Adrenal gland (tissue), 12 donors: Measurements from ENCODE around the gene SEZ6. TPM values are rescaled to one million over a fixed set of nuclear protein-coding genes. Genes with fewer than 3 reads are reported as not detected.

ENCODE experiments used
- DNase-seq, 7 donors: peaks; one replicate each; pipeline ENCODE4 v3.0.0-alpha.2; 2019 to 2020
- H3K27ac ChIP-seq, 5 donors: fragments of 200-600 bp; sonication (generic) in 4 of 5; 1 replicate in 3 of 5; 2 replicates in 2 of 5; pipeline versions ENCODE4 v1.5.1 to v1.8.0; 2016 to 2020; ENCODE audit warnings: mild to moderate bottlenecking in 1 of 5
- H3K27me3 ChIP-seq: fragments of 200-600 bp; 2 replicates; pipeline ENCODE4 v1.8.0; 2021
- H3K36me3 ChIP-seq, 2 donors: fragments of 200-600 bp; replicated peaks in 1 of 2; 1 replicate in 1 of 2; 2 replicates in 1 of 2; pipeline versions ENCODE4 v1.5.1 to v1.8.0; 2018 to 2022
- H3K4me1 ChIP-seq, 2 donors: fragments of 200-600 bp; replicated peaks in 1 of 2; 1 replicate in 1 of 2; 2 replicates in 1 of 2; pipeline versions ENCODE4 v1.5.1 to v1.8.0; 2018 to 2021
- H3K4me3 ChIP-seq, 4 donors: fragments of 200-600 bp; sonication (generic) in 3 of 4; one replicate each; pipeline ENCODE4 v1.5.1; 2016 to 2018
- H3K9me3 ChIP-seq, 3 donors: fragments of 200-600 bp; sonication (generic) in 1 of 3; replicated peaks in 1 of 3; 1 replicate in 2 of 3; 2 replicates in 1 of 3; pipeline versions ENCODE4 v1.5.1 to v1.8.0; 2016 to 2021
- POLR2A ChIP-seq, 2 donors: fragments of 450-650 bp; IDR thresholded peaks; one replicate each; pipeline ENCODE4 v1.6.1; 2017; ENCODE audit warnings: antibody characterized with exemption in 2 of 2, mild to moderate bottlenecking in 2 of 2, moderate library complexity in 1 of 2
- WGBS, 4 donors: extraction: QIAGEN DNeasy Blood & Tissue Kit in 2 of 4; methylation state at CpG; one replicate each; pipeline versions ENCODE4 v1.1.5 to v1.1.7; 2013 to 2017; 5-methylcytosine and 5-hydroxymethylcytosine counted together
- intact Hi-C, 2 donors: fragments of 100-400 bp; cut with DNase I; formaldehyde crosslinking; loops; one replicate each; pipeline versions ENCODE4 v1.14.1 to v1.15.0; 2022 to 2023
- polyA plus RNA-seq, 3 donors: library from polyadenylated mRNA; stranded (reverse); fragments of 200-250 nt in 2 of 3; fragments of 350-450 nt in 1 of 3; fragmentation: Illumina TruSeq in 1 of 3; extraction: RNeasy Lipid Tissue Mini Kit (QIAGEN cat#74804) in 1 of 3; gene quantifications; one replicate each; pipeline ENCODE4 v1.2.3, GENCODE V29; 2013 to 2014
- total RNA-seq, 9 donors: library from RNA; depleted of rRNA in 4 of 9; stranded (reverse); fragments of >200 nt in 4 of 9; fragments of 120-200 nt in 1 of 9; fragmentation: NEBNext Ultra II Directional in 1 of 9; extraction: Animal tissue kit (Norgen Biotek cat#: 25700) in 1 of 9; gene quantifications; one replicate each; pipeline versions ENCODE4 v1.1.0 to v1.2.4, GENCODE V29; 2013 to 2023
- TF ChIP-seq, protein P1 (sequence below), 6 experiments: fragments of 450-650 bp in 4 of 6; fragments of 200-600 bp in 2 of 6; sonication (generic) in 1 of 6; IDR thresholded peaks; 1 replicate in 5 of 6; 2 replicates in 1 of 6; pipeline versions ENCODE4 v1.5.1 to v1.8.0; 2016 to 2021; ENCODE audit warnings: antibody characterized with exemption in 6 of 6, mild to moderate bottlenecking in 2 of 6, moderate library complexity in 1 of 6
- donor health status: healthy with polysubstance abuse.
- donor health status: Bipolar disorder and iron deficiency.
- donor health status: DM: yes; HTN: yes; CAD: no.
- donor health status: DM: no; HTN: no; CAD: no.
- donor health status: DM: no; HTN: no; CAD: no.
- donor health status: DM: yes; HTN: yes; CAD: no.

Gene SEZ6
- total and polyA plus RNA-seq, 12 donors: 0.11 to 1.0 (median 0.33) TPM; not detected in 6

DNA sequence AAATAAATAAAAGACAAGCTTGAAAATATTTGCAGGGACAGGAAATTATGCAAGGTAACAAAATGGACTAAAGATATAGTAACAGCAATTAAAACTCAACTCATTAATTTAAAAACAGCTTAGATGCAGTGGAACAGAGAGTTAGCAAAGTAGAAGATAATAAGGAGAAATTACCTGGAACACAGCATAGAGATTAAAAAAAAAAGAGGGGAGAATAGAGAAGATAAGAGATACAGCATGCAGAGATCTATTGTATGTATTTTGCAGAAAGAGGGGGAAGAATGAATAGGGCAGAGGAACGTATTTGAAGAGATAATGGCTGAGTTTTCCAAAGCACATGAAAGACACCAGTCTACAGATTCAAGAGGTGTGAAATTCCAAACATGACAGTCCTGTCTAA is 28.7 kb upstream of the SEZ6 start:
- 45 to 72% (median 62%) methylated on average over 1 of the region's 1 CpG for WGBS, 4 donors
- Histone ChIP-seq H3K4me3 (no peak overlapping the region), H3K9me3 (no peaks in the 10 kb centered on the region), H3K4me1 (peaks cover 0 to 6% of the 10 kb centered on the region in 2 donors), H3K36me3 (no peaks in the 10 kb centered on the region), H3K27ac (no peak overlapping the region), H3K27me3 (no peaks in the 10 kb centered on the region)
- no peak for DNase-seq
- no peak for TF ChIP-seq POLR2A (IDR thresholded peaks at IDR 0.05)
- TF ChIP-seq, protein P1, sequence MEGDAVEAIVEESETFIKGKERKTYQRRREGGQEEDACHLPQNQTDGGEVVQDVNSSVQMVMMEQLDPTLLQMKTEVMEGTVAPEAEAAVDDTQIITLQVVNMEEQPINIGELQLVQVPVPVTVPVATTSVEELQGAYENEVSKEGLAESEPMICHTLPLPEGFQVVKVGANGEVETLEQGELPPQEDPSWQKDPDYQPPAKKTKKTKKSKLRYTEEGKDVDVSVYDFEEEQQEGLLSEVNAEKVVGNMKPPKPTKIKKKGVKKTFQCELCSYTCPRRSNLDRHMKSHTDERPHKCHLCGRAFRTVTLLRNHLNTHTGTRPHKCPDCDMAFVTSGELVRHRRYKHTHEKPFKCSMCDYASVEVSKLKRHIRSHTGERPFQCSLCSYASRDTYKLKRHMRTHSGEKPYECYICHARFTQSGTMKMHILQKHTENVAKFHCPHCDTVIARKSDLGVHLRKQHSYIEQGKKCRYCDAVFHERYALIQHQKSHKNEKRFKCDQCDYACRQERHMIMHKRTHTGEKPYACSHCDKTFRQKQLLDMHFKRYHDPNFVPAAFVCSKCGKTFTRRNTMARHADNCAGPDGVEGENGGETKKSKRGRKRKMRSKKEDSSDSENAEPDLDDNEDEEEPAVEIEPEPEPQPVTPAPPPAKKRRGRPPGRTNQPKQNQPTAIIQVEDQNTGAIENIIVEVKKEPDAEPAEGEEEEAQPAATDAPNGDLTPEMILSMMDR (IDR thresholded peaks at IDR 0.05): no peak
- intact Hi-C loops: no loop called here

DNA sequence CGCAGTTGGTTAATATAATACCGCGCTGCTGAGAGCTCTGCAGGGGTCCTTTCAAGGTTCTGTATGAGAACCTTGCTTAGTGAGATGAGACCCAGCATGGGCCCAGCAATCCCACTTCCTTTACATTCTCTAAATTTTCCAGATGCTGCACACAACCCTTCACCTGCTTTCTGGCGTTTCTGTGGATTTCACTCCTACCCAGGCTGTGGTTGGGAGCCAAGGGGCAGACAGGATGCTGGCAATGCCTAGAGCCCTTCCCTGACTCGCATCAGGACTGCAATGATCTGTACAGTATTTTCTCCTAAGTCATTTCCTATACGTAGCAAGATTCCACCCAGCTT is 27.0 kb upstream of the SEZ6 start:
- Histone ChIP-seq H3K36me3 (no peaks in the 10 kb centered on the region), H3K9me3 (no peaks in the 10 kb centered on the region), H3K27me3 (no peaks in the 10 kb centered on the region), H3K4me3 (no peak overlapping the region), H3K27ac (no peak overlapping the region), H3K4me1 (no peaks in the 10 kb centered on the region)
- DNase-seq: no peak
- 24 to 45% (median 32%) methylated on average over 5 to 6 of the region's 6 CpGs for WGBS, 4 donors
- TF ChIP-seq POLR2A (IDR thresholded peaks at IDR 0.05): no peak
- TF ChIP-seq, protein P1 (IDR thresholded peaks at IDR 0.05): no peak
- intact Hi-C loops: no loop called here

DNA sequence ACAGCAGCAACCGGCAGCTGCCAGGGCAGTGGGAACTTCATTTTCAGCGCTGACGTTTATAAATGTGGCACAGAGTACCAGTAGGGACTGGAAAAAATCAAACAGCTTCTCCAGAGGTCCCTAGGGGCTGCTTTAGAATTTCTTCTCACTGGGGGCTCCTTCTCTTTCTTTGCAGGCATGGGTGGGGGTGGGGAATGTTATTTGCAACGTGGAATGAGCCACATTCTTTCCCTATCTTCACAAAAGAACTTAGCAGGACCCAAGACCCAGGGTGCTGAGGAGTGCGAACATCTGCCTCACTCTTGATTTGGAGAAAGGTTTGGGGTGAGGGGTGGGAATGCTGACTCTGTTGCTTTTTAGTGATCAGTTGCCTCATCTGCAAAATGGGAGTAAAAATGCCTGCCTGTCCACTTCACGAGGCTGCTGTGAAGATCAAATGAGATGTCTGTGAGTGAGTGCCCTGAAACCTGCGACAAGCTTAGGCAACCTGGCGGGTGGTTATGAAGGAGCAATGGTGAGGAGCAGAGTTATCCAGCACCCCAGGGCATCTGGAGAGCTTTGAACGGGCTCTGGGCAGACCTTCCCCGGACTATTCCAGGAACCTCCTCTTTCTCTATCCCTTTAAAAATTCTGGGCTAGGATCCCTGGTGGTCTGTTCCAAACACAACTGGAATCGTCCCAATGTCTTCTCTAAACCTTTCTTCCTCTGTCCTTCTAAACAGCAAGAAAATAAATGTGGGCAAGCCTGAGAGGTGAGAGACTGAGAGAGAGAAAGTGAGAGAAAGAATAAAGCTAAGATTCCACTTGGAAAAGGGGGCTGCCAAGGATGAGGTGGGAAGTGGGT is 26.4 kb upstream of the SEZ6 start:
- no peaks in the 10 kb centered on the region for H3K9me3 ChIP-seq
- WGBS, 4 donors: 25 to 31% (median 29%) methylated on average over 11 of the region's 11 CpGs
- intact Hi-C loops: no loop called here

DNA sequence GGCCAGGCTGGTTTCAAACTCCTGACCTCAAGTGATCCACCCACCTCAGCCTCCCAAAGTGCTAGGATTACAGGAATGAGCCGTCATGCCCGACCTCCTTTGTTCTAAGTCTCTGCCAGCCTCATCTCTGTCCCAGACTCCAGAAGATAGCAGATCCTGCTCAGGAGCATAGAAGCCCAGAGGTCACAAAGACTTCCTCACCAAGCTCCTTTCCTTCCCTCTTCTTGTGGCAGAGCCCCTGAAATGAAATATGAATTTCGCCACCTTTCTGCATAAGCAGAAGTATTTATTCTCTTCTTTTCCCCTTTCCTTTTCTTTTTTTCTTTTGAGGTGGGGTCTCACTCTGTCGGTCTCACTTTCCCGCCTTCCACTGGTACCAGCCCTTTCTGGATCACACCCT is 25.7 kb upstream of the SEZ6 start:
- DNase-seq: no peak
- H3K9me3 ChIP-seq: no peaks in the 10 kb centered on the region
- WGBS, 4 donors: 39 to 65% (median 48%) methylated on average over 5 of the region's 5 CpGs
- H3K27me3 ChIP-seq: no peaks in the 10 kb centered on the region
- intact Hi-C loops: no loop called here
- no peak overlapping the region for H3K27ac ChIP-seq
- no peaks in the 10 kb centered on the region for H3K4me1 ChIP-seq
- H3K36me3 ChIP-seq: no peaks in the 10 kb centered on the region
- H3K4me3 ChIP-seq: no peak overlapping the region
- TF ChIP-seq POLR2A (IDR thresholded peaks at IDR 0.05): no peak

More for the DNA sequence above, 26.4 kb upstream of the SEZ6 start:
- Histone ChIP-seq H3K4me3 (no peak overlapping the region), H3K36me3 (no peaks in the 10 kb centered on the region), H3K27ac (no peak overlapping the region), H3K4me1 (no peaks in the 10 kb centered on the region), H3K27me3 (no peaks in the 10 kb centered on the region)
- no peak for DNase-seq
- TF ChIP-seq, protein P1 (IDR thresholded peaks at IDR 0.05): no peak
- TF ChIP-seq POLR2A (IDR thresholded peaks at IDR 0.05): no peak
